Mucosa of descending colon (tissue), 3 donors: ENCODE measurements around the gene PEX14. TPM values are rescaled to one million over a fixed set of nuclear protein-coding genes. Genes with fewer than 3 reads are reported as not detected.

ENCODE experiments used
- ATAC-seq: fragments of 200-7000 bp; cut with Tn5 transposase; one replicate; pipeline ENCODE4 v1.9.1; 2020; ENCODE audit warnings: mild to moderate bottlenecking, moderate library complexity
- DNase-seq, 3 donors: peaks; one replicate each; pipeline ENCODE4 v3.0.0-alpha.2; 2020
- H3K36me3 ChIP-seq: fragments of 200-600 bp; one replicate; pipeline ENCODE4 v1.8.0; 2021; ENCODE audit warnings: low read depth, mild to moderate bottlenecking
- H3K4me1 ChIP-seq: fragments of 200-600 bp; one replicate; pipeline ENCODE4 v1.8.0; 2021; ENCODE audit warnings: low read depth, mild to moderate bottlenecking
- H3K4me3 ChIP-seq: fragments of 200-600 bp; one replicate; pipeline ENCODE4 v1.8.0; 2021; ENCODE audit warnings: mild to moderate bottlenecking
- H3K9me3 ChIP-seq: fragments of 200-600 bp; one replicate; pipeline ENCODE4 v1.8.0; 2021; ENCODE audit warnings: mild to moderate bottlenecking
- intact Hi-C, 2 donors: fragments of 100-400 bp; cut with DNase I in 1 of 2; cut with micrococcal nuclease in 1 of 2; formaldehyde crosslinking; loops; one replicate each; pipeline versions ENCODE4 v1.11.0 to v1.11.1; 2022; cut with DNase I, micrococcal nuclease
- total RNA-seq, 3 donors: library from RNA; stranded (reverse); fragmentation: NEBNext Ultra II Directional in 2 of 3; extraction: Animal tissue kit (Norgen Biotek cat#: 25700) in 2 of 3; gene quantifications; one replicate each; pipeline versions ENCODE4 v1.2.1 to v1.2.4, GENCODE V29; 2021 to 2023
- TF ChIP-seq, protein P1 (sequence below): fragments of 200-600 bp; IDR thresholded peaks from one replicate; pipeline ENCODE4 v1.8.0; 2022; ENCODE audit warnings: antibody characterized with exemption, mild to moderate bottlenecking
- donor health status: DM: no; HTN: no; CAD: no; lungs with moderate emphysema.
- donor health status: DM: no; HTN: no; CAD: no.
- donor health status: DM: no; HTN: yes; CAD: no.

The PEX14 gene
- total RNA-seq, 3 donors from 2014 or later = 18.9 to 23.8 (median 21.3) TPM

DNA sequence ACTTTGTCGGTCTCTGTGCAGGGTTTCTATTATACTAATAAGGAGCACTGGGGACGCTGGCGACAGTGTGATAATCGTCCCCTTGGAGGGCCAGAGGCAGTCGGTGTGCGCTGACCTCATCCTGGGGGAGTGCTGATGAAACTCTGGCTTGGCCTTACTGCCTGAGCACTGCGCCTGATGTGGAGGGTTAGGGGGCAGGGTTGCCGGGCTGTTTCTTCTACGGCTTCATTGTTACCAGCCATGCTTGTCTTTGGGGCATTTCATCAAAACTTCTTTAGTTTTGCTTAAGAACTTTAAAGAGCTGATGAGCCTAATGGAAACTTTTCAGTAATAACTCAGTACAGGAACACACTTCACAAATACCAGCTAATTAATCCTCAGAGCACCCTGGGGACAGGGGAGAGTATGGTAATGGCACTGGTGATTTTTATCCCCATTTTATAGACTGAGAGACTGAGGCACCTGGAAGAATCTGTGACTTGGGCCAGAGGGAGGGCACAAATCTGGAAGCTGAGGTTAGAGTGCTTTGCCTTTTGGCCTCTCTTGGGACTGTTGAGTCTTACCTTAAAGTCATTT, 81.8 kb downstream of the PEX14 start:
- Histone ChIP-seq H3K9me3 (no peaks in the 10 kb centered on the region), H3K36me3 (no peaks in the 10 kb centered on the region), H3K4me3 (no peak overlapping the region), H3K4me1 (no peaks in the 10 kb centered on the region)
- intact Hi-C loops = no loop called here
- ATAC-seq = no peak
- no peak for DNase-seq
- TF ChIP-seq, protein P1, sequence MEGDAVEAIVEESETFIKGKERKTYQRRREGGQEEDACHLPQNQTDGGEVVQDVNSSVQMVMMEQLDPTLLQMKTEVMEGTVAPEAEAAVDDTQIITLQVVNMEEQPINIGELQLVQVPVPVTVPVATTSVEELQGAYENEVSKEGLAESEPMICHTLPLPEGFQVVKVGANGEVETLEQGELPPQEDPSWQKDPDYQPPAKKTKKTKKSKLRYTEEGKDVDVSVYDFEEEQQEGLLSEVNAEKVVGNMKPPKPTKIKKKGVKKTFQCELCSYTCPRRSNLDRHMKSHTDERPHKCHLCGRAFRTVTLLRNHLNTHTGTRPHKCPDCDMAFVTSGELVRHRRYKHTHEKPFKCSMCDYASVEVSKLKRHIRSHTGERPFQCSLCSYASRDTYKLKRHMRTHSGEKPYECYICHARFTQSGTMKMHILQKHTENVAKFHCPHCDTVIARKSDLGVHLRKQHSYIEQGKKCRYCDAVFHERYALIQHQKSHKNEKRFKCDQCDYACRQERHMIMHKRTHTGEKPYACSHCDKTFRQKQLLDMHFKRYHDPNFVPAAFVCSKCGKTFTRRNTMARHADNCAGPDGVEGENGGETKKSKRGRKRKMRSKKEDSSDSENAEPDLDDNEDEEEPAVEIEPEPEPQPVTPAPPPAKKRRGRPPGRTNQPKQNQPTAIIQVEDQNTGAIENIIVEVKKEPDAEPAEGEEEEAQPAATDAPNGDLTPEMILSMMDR = no peak

DNA sequence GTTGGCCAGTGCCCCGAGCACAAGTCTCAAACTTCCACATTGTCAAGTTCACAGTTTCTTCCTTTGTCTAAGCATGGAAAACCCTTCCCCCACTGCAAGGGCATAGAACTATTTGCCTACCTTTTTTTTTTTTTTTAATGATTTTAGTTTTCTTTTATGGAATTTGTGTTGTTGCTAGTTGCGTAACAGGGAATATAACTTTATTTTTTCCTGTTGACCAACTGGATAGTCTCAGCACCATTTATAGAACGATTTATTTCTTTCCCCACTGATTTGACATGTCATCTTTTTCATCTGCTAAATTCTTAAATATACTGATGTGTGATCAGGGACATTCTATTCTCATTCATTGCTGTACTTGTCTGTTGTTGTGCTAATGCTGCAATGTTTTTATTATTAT, 83.0 kb downstream of the PEX14 start:
- intact Hi-C loops = no loop called here
- Histone ChIP-seq H3K36me3 (no peaks in the 10 kb centered on the region), H3K4me3 (no peak overlapping the region), H3K4me1 (no peaks in the 10 kb centered on the region), H3K9me3 (no peaks in the 10 kb centered on the region)
- ATAC-seq = no peak
- TF ChIP-seq, protein P1 = no peak
- DNase-seq = no peak

DNA sequence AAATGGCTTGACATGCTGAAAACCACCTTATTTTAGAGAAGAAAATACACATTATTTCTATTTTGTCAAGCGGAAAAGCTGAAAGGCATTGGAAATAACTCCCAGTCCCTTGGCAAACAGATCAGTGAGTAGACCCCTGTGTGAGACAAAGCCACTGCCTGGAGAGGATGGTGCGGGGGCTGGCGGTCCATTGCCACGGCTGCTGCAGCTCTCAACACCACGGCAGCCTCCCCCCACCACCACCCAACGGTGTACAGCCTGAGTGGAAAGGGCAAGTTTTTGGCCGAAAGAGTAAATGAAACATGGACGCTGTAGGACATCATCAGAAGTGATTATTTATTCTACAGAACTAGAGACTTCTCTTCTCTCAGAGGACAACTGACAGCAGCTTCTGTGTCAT, 84.6 kb downstream of the PEX14 start:
- DNase-seq (no peak), ATAC-seq (no peak)
- peaks cover 9% of the 10 kb centered on the region for H3K9me3 ChIP-seq
- H3K4me3 ChIP-seq = no peak overlapping the region
- intact Hi-C loops = no loop called here
- TF ChIP-seq, protein P1 = no peak
- H3K4me1 ChIP-seq = no peaks in the 10 kb centered on the region
- no peaks in the 10 kb centered on the region for H3K36me3 ChIP-seq

DNA sequence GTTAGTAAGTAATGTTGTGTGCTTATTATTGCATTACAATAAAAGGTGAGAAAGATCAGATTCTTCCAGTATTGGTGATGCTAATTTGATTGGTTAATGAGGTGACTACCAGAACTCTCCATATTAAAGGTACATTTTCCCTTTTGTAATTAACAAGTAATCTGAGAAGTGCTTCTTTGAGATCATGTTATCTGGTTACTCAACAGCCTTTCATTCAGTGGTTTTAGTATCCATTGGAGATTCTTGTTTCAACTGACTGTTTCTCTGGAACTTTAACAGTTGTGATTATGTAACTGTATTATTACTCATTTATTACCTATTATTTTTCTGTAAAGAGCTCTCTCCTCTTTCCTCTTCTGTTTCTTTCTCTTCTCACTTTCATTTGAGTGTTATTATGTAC, 86.7 kb downstream of the PEX14 start:
- TF ChIP-seq, protein P1 = no peak
- H3K9me3 ChIP-seq = peaks cover 9% of the 10 kb centered on the region
- intact Hi-C loops = no loop called here
- H3K36me3 ChIP-seq = no peaks in the 10 kb centered on the region
- no peak for DNase-seq
- H3K4me1 ChIP-seq = no peaks in the 10 kb centered on the region
- ATAC-seq = no peak
- no peak overlapping the region for H3K4me3 ChIP-seq

DNA sequence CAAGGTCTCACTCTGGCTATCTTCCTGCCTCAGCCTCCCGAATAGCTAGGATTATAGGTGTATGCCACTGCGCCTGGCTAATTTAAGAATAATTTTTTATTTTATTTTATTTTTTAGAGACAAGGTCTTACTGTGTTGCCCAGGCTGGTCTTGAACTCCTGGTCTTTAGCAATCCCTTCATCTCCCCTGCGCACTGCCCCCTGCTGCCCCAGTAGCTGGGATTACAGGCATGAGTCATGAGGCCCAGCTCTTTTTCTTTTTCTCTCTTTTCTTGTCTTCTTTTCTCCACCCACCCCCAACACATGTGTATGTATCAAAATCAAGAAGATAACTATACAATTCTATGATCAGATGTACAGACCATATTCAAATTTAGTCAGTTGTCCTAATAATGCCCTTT, 87.2 kb downstream of the PEX14 start:
- Histone ChIP-seq H3K36me3 (no peaks in the 10 kb centered on the region), H3K4me1 (no peaks in the 10 kb centered on the region), H3K4me3 (no peak overlapping the region), H3K9me3 (peaks cover 9% of the 10 kb centered on the region)
- DNase-seq = no peak
- no peak for ATAC-seq
- TF ChIP-seq, protein P1 = no peak
- intact Hi-C loops = no loop called here

DNA sequence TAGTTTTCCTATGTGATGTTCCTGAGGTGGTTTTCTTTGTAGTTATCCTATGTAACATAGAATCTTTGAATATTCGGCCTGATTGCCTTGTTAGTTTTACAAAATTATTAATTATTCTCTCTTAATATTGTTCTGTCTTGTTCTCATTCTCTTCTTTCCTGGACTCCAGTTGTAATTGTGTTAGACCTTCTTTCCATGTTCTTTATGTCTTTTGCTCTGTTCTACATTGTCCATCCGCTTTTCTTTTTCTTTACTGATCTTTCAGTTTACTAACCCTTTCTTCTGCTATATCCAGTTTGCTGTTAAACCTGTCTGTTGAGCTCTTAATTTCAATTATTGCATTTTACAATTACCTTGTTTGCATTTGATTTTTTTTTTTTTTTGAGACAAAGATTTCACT, 89.3 kb downstream of the PEX14 start:
- no peak for DNase-seq
- ATAC-seq = no peak
- Histone ChIP-seq H3K4me1 (no peaks in the 10 kb centered on the region), H3K4me3 (no peak overlapping the region), H3K9me3 (peaks cover 9% of the 10 kb centered on the region), H3K36me3 (no peaks in the 10 kb centered on the region)
- intact Hi-C loops = no loop called here
- TF ChIP-seq, protein P1 = no peak
